Activated naive CD4-positive, alpha-beta T cell treated with anti-CD3 and anti-CD28 coated beads, Interleukin-2, amount 50 U/mL, for 24 hours (primary cell): ENCODE measurements around the gene DPF3.

Source experiments
- H3K27ac Mint-ChIP-seq: one replicate; pipeline ENCODE4 v1.8.0; 2021; ENCODE audit warnings: mild to moderate bottlenecking, mixed read lengths
- H3K27me3 Mint-ChIP-seq: one replicate; pipeline ENCODE4 v1.8.0; 2021; ENCODE audit warnings: mixed read lengths
- H3K36me3 Mint-ChIP-seq: one replicate; pipeline ENCODE4 v1.8.0; 2021; ENCODE audit warnings: mixed read lengths
- H3K4me1 Mint-ChIP-seq: one replicate; pipeline ENCODE4 v1.8.0; 2021; ENCODE audit warnings: mixed read lengths
- H3K4me3 Mint-ChIP-seq: one replicate; pipeline ENCODE4 v1.8.0; 2021; ENCODE audit warnings: mild to moderate bottlenecking, mixed read lengths
- H3K9me3 Mint-ChIP-seq: one replicate; pipeline ENCODE4 v1.8.0; 2021; ENCODE audit warnings: mixed read lengths

Gene DPF3

GRCh38 chr14:72651714-72652113 is 242.2 kb downstream of the DPF3 start:
- no peaks in the 10 kb centered on the region for H3K4me1 Mint-ChIP-seq
- H3K27me3 Mint-ChIP-seq, result peaks cover 1% of the 10 kb centered on the region
- H3K36me3 Mint-ChIP-seq, result no peaks in the 10 kb centered on the region
- H3K4me3 Mint-ChIP-seq, result no peak overlapping the region
- H3K9me3 Mint-ChIP-seq, result no peaks in the 10 kb centered on the region
- H3K27ac Mint-ChIP-seq, result no peak overlapping the region

- Mint-ChIP-seq H3K27ac (no peak overlapping the region), H3K4me3 (no peak overlapping the region), H3K4me1 (no peaks in the 10 kb centered on the region), H3K9me3 (no peaks in the 10 kb centered on the region), H3K27me3 (peaks cover 1% of the 10 kb centered on the region), H3K36me3 (no peaks in the 10 kb centered on the region)
Observed at GRCh38 chr14:72651081-72651480, 242.8 kb downstream of the DPF3 start.

DNA sequence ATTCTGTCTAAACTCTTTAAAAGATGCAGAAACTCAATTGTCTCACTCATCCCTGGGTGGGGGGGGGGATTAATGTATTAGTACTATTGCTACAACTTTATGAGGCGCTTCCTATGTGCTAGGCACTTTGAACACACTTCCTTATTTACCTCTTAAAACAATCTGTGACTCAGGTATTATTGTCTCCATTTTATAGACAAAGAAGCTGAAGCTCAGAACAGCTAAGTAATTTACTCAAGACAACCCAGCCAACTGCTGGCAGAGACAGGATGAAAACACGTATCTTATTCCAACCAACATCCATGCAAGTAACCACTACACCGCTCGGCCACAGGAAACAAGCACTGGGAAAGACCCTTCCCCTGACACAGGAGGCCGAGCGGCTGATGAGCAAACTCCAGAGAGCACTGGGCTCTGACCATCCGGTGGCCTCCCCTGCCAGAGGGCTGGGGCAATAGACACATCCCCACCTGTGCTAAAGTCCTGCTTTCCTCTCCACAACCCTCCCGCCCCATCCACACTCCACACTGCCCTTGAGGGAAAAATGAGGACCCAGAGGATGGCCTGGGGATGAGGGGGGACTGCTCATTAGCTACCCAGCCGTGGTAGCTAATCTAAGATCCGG is 244.2 kb downstream of the DPF3 start:
- H3K36me3 Mint-ChIP-seq, result no peaks in the 10 kb centered on the region
- H3K9me3 Mint-ChIP-seq, result peaks cover 2% of the 10 kb centered on the region
- H3K4me1 Mint-ChIP-seq, result no peaks in the 10 kb centered on the region
- H3K27ac Mint-ChIP-seq, result no peak overlapping the region
- no peak overlapping the region for H3K4me3 Mint-ChIP-seq
- H3K27me3 Mint-ChIP-seq, result peaks cover 1% of the 10 kb centered on the region

DNA sequence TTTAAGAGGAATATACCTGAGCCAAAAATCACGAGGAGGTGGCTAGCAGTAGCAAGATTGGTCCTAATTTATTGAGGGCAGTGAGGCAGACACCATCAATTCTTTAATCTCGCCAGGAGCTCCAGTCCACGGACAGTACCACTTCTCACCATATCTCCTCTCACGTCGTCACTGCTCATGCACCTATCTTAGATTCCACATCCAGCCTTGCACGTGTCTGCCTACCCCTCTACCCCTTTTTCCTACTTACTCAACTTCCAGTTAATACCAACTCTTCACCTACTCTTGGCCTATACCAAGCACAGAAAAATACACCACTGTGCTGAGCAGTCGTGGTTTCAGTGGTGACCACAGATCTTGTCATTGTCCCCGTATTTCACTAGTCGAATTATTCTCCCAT is 246.1 kb downstream of the DPF3 start:
- no peak overlapping the region for H3K4me3 Mint-ChIP-seq
- H3K4me1 Mint-ChIP-seq, result no peaks in the 10 kb centered on the region
- H3K27me3 Mint-ChIP-seq, result peaks cover 1% of the 10 kb centered on the region
- no peaks in the 10 kb centered on the region for H3K36me3 Mint-ChIP-seq
- no peak overlapping the region for H3K27ac Mint-ChIP-seq
- H3K9me3 Mint-ChIP-seq, result peaks cover 5% of the 10 kb centered on the region

DNA sequence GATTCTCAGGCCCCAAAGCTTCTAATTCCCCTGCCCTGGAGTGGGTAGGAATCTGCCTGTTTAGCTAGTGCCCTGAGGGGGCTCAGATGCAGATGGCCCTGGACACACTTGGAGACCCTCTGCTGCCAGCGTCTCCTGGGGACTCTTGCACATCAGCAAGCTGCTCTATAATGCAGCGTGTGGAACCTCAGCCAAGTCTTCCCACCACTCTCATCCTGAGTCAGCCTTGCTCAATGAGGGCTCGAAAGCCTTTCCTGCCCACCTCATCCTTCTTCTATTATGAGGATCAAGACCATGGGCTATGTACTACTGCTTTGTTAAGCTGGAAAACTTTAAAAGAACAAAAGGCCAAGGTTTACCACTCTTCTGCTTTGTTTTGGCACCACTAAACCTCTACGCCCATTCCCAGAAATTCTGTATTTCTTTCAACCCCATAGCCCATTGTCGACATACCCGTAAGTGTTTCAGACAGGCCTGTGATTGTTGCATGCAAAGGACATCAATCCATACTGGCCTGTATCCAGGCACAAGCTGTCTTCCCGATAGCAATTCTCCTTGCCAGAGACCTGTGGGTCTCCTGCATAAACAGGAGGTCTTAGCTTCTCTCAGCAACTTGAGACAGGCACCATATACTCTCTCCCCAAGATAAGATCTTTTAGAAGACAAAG is 246.9 kb downstream of the DPF3 start:
- Mint-ChIP-seq H3K36me3 (no peaks in the 10 kb centered on the region), H3K4me3 (no peak overlapping the region), H3K9me3 (peaks cover 5% of the 10 kb centered on the region), H3K27ac (no peak overlapping the region), H3K4me1 (no peaks in the 10 kb centered on the region), H3K27me3 (peaks cover 1% of the 10 kb centered on the region)

DNA sequence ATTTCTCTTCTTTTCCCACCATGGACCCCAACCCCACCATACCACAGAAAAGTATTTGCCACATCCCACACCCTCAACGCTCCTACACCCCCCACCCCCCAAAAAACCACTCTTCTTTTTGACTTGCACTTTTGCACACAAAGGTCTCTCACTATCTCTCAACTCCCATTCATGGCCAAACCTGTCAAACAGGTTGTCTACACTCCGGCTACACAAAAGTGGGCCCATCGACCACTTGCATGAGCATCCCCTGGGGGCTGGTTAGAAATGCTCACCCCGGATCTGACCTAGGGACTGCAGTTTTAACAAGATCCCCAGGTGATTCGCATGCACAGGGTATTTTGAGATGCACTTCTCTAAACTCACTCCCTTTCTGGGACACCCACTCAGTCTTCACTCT is 248.2 kb downstream of the DPF3 start:
- Mint-ChIP-seq H3K4me3 (no peak overlapping the region), H3K27me3 (peaks cover 1% of the 10 kb centered on the region), H3K27ac (no peak overlapping the region), H3K36me3 (no peaks in the 10 kb centered on the region), H3K4me1 (no peaks in the 10 kb centered on the region), H3K9me3 (peaks cover 5% of the 10 kb centered on the region)

GRCh38 chr14:72644758-72645489 is 249.0 kb downstream of the DPF3 start:
- Mint-ChIP-seq H3K4me3 (no peak overlapping the region), H3K27ac (no peak overlapping the region), H3K36me3 (no peaks in the 10 kb centered on the region), H3K27me3 (peaks cover 1% of the 10 kb centered on the region), H3K4me1 (no peaks in the 10 kb centered on the region), H3K9me3 (peaks cover 5% of the 10 kb centered on the region)

DNA sequence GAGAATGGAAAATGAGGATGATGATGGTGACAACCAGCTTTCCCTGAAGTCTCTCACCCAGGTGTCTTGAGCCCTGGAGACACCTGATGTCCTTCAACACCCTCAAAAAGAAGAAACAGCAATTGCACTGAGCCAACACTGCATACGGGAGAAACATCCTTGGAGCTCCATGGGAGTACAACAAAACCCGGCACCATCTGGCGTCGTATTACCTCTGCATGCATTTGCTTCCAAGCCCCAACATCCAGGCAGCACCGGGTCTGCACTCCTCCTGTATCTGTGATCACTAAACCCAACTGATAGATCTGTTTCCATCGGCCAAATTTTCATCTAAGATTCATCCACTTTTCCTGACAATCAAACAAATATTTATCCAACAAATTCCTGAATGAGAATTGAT is 249.9 kb downstream of the DPF3 start:
- no peak overlapping the region for H3K27ac Mint-ChIP-seq
- H3K27me3 Mint-ChIP-seq, result no peaks in the 10 kb centered on the region
- peaks cover 5% of the 10 kb centered on the region for H3K9me3 Mint-ChIP-seq

GRCh38 chr14:72643317-72643801 is 250.5 kb downstream of the DPF3 start:
- Mint-ChIP-seq H3K27ac (no peak overlapping the region), H3K4me3 (no peak overlapping the region), H3K9me3 (peaks cover 5% of the 10 kb centered on the region), H3K4me1 (no peaks in the 10 kb centered on the region), H3K36me3 (no peaks in the 10 kb centered on the region), H3K27me3 (no peaks in the 10 kb centered on the region)

More for the DNA sequence above, 249.9 kb downstream of the DPF3 start:
- no peak overlapping the region for H3K4me3 Mint-ChIP-seq
- H3K36me3 Mint-ChIP-seq, result no peaks in the 10 kb centered on the region
- H3K4me1 Mint-ChIP-seq, result no peaks in the 10 kb centered on the region

DNA sequence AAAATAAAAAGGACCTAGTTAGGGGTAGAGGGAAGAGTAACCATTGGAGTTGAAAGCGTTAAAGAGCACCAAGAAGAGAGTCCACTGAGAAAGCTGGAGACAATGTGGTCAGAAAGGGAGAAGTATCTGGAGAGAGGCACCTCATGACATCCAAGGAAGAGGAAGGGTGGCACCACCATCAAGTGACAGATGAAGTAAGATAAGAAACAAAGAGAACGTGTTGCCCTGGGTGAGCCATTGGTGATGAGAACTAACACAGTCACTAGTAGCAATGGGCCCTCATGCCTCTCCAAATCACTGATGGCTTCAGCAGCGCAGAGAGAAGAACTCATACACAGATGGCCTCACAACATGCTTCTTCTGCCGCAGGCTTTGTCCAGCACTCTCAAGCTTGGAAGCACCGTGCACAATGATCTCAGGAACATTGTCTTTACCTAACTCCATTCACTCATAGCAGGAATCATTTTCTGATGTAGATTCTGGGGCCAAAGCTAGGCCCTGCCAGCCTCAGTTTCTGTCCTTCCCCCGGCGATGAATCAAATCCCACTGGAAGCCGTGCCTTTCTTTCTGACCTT is 252.9 kb downstream of the DPF3 start:
- Mint-ChIP-seq H3K36me3 (no peaks in the 10 kb centered on the region), H3K27me3 (no peaks in the 10 kb centered on the region), H3K4me3 (no peak overlapping the region), H3K9me3 (peaks cover 5% of the 10 kb centered on the region), H3K4me1 (no peaks in the 10 kb centered on the region), H3K27ac (no peak overlapping the region)

DNA sequence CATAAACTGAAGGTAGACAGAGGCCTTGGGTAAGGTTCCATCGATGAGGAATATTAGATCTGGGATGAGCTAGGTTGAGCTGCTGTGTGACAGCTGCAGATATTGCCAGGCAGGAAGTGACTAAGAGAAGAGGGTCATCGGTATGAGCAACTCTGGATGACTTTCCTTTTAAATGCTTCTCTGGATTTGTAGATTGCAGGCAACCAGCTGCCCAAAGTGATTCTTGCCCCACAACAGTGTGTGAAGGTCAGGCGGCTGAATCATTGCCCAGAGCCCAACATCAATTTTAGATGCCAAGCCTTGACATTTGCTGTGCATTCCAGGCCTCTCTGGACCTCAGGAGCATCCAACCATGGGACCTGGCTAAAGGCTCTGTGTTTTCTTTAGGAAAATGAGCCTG is 255.9 kb downstream of the DPF3 start:
- no peaks in the 10 kb centered on the region for H3K9me3 Mint-ChIP-seq
- H3K27ac Mint-ChIP-seq, result no peak overlapping the region
- H3K36me3 Mint-ChIP-seq, result no peaks in the 10 kb centered on the region
- H3K4me3 Mint-ChIP-seq, result no peak overlapping the region
- no peaks in the 10 kb centered on the region for H3K27me3 Mint-ChIP-seq
- H3K4me1 Mint-ChIP-seq, result no peaks in the 10 kb centered on the region

DNA sequence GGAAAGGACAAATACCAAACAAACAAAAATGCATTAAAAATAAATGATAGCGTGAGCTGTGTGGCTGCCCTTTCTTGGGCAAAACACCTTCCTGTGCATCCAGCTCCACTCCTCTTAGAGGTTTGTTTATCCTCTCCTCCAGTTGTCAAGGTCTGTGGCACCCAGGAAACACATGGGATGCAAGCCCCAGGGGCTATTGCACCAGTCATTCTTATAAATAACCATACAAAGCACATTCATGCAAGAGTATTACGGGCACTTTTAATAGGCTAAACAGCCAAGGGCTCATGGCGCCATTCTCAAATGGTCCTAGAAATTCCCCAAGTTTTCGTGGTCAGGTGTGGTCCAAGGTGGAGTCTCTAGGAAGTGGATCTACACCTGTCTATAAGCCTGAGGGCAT is 257.0 kb downstream of the DPF3 start:
- no peaks in the 10 kb centered on the region for H3K9me3 Mint-ChIP-seq
- no peaks in the 10 kb centered on the region for H3K27me3 Mint-ChIP-seq
- no peak overlapping the region for H3K27ac Mint-ChIP-seq
- H3K36me3 Mint-ChIP-seq, result no peaks in the 10 kb centered on the region
- H3K4me3 Mint-ChIP-seq, result no peak overlapping the region
- no peaks in the 10 kb centered on the region for H3K4me1 Mint-ChIP-seq

DNA sequence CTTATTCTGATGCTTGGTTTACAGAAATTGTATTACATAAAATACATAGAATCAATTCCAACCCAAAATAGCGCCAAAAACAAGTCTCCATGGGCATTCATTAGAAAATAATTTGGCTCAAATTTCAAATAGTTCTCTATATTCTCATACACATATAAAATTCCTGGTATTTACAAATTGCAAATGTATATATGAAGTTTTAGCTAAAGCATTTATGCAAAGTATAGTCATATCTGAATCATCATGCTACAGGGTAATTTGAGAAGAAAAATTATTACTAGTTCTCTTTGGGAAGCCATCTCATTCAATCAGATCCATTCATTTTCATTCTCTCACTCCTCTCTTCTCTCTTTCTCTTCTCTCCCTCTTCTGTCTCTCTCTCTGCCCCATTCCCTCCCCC is 257.8 kb downstream of the DPF3 start:
- Mint-ChIP-seq H3K27me3 (no peaks in the 10 kb centered on the region), H3K9me3 (no peaks in the 10 kb centered on the region), H3K4me1 (no peaks in the 10 kb centered on the region), H3K27ac (no peak overlapping the region), H3K4me3 (no peak overlapping the region), H3K36me3 (no peaks in the 10 kb centered on the region)

DNA sequence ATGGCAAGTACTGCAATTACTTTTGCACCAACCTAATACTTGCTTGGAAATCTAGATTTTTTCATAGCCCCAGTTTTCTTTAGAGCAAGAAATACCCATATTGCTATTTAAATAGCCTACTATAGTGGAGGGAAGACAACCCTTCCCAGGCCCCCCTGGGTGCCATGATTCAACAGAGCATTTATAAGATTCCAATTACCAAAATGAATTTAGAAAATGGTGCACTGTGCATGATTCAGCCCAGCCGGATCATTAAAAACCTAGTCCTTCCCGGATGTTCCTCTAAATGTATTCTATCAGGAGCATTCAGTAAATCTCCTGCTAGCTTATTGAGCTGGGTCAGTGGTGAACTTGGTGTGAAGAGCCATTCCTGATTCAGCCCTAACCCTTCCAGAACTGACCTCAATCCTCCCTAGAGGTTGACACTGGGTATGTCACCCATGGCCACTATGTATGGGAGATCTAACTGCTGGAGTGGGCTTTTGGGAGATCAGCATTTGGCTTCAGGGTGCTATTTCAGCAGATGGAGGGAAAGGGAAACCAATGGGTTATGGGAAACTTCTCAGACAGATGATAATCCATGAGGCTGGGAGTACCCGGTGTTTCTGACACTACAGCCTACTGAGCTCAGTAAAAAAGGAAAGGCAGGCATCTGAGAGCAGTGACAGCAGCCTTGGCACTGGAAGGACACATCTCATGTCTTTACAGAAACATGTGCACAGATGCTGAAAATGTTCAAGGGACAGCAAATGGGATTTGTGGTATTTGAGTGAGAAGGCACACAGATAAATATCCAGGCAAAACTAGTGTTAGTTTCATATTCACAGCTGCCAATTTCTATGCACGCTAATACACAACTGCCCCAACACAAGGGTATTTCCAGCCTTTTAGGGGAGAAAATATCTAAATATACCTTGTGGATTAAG is 258.9 kb downstream of the DPF3 start:
- no peaks in the 10 kb centered on the region for H3K9me3 Mint-ChIP-seq
- no peak overlapping the region for H3K27ac Mint-ChIP-seq
- H3K27me3 Mint-ChIP-seq, result no peaks in the 10 kb centered on the region
- H3K36me3 Mint-ChIP-seq, result no peaks in the 10 kb centered on the region
- H3K4me3 Mint-ChIP-seq, result no peak overlapping the region
- H3K4me1 Mint-ChIP-seq, result no peaks in the 10 kb centered on the region

DNA sequence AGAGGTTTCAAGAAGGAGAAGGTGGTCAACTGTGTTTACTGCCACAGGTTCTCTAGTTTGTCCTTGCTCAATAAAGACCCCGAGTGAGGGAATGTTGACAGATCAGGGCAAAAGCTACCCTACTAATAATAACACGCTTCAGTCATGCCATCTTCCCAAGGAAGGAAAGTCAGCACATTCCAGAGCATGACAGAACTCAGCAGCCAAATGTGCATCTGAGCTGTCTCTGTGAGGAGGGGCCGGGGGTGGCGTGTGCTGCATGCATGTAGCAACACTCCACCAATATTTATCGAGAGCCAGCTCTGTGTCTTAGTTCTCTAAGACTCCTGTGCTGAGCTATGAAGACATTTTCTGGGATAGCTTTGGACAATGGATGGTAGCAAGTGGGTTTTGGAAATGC is 260.4 kb downstream of the DPF3 start:
- Mint-ChIP-seq H3K4me1 (no peaks in the 10 kb centered on the region), H3K36me3 (no peaks in the 10 kb centered on the region), H3K9me3 (no peaks in the 10 kb centered on the region), H3K4me3 (no peak overlapping the region), H3K27me3 (no peaks in the 10 kb centered on the region), H3K27ac (no peak overlapping the region)
